Thyroid gland (tissue), 4 donors: ENCODE data around the gene HERC6. TPM values are rescaled to one million over a fixed set of nuclear protein-coding genes. Genes with fewer than 3 reads are reported as not detected.

Experiments
- DNase-seq, 2 donors: peaks; one replicate each; pipeline ENCODE4 v3.0.0-alpha.2; 2019
- H3K27ac ChIP-seq, 3 donors: fragments of 200-600 bp; sonication (generic); 1 replicate in 2 of 3; 2 replicates in 1 of 3; pipeline ENCODE4 v1.5.1; 2016 to 2019; ENCODE audit warnings: mild to moderate bottlenecking in 1 of 3, moderate library complexity in 1 of 3
- H3K27me3 ChIP-seq: fragments of 200-600 bp; sonication (generic); one replicate; pipeline ENCODE4 v1.5.1; 2019
- H3K36me3 ChIP-seq, 2 donors: fragments of 200-600 bp; sonication (generic); one replicate each; pipeline ENCODE4 v1.5.1; 2016 to 2019
- H3K4me1 ChIP-seq, 2 donors: fragments of 200-600 bp; sonication (generic); one replicate each; pipeline ENCODE4 v1.5.1; 2017 to 2019
- H3K4me3 ChIP-seq, 3 donors: fragments of 200-600 bp; sonication (generic); replicated peaks in 1 of 3; 1 replicate in 2 of 3; 2 replicates in 1 of 3; pipeline ENCODE4 v1.5.1; 2016; ENCODE audit warnings: mild to moderate bottlenecking in 1 of 3
- H3K9me3 ChIP-seq: fragments of 200-600 bp; sonication (generic); one replicate; pipeline ENCODE4 v1.5.1; 2017
- CTCF ChIP-seq, 6 experiments: fragments of 200-600 bp in 3 of 6; fragments of 450-650 bp in 3 of 6; sonication (generic) in 3 of 6; IDR thresholded peaks; one replicate each; pipeline ENCODE4 v1.5.1; 2016 to 2019; ENCODE audit warnings: antibody characterized with exemption in 6 of 6, mild to moderate bottlenecking in 2 of 6, inconsistent platforms in 1 of 6, moderate library complexity in 1 of 6
- POLR2A ChIP-seq, 2 donors: fragments of 450-650 bp; IDR thresholded peaks; one replicate each; pipeline ENCODE4 v1.6.1; 2017; ENCODE audit warnings: antibody characterized with exemption in 2 of 2, mild to moderate bottlenecking in 2 of 2, moderate library complexity in 1 of 2
- WGBS, 2 donors: methylation state at CpG; one replicate each; pipeline ENCODE4 v1.1.5; 2017; 5-methylcytosine and 5-hydroxymethylcytosine counted together
- intact Hi-C: fragments of 100-400 bp; cut with DNase I; formaldehyde crosslinking; loops from one replicate; pipeline ENCODE4 v1.15.1; 2023
- total RNA-seq, 4 donors: library from RNA; depleted of rRNA; stranded (reverse); fragments of >200 nt; gene quantifications; one replicate each; pipeline ENCODE4 v1.2.3, GENCODE V29; 2016

Gene HERC6
- total RNA-seq, 4 donors from 2014 or later: 6.7 to 14.0 (median 9.6) TPM

- TF ChIP-seq POLR2A (IDR thresholded peaks at IDR 0.05): no peak
- no peak for TF ChIP-seq CTCF (IDR thresholded peaks at IDR 0.05)
- intact Hi-C loops: loop anchor here (5.0 kb wide), 1 partner anchor 80 kb away; the partner anchor contains the start of gene HERC6
- no peaks in the 10 kb centered on the region for H3K9me3 ChIP-seq
- WGBS, 2 donors: 15 to 25% methylated on average over 20 to 46 of the region's 75 CpGs
- no peaks in the 10 kb centered on the region for H3K27me3 ChIP-seq
- H3K36me3 ChIP-seq: no peaks in the 10 kb centered on the region
- peak; percentile 58 to 66 for DNase-seq
- peak overlapping the region; percentile 61 to 91 (median 88) for H3K27ac ChIP-seq
- peak overlapping the region; percentile 48 to 77 (median 59) for H3K4me3 ChIP-seq
- H3K4me1 ChIP-seq: no peaks in the 10 kb centered on the region
Measured at GRCh38 chr4:88457307-88458103, 78.9 kb downstream of the HERC6 start.

DNA sequence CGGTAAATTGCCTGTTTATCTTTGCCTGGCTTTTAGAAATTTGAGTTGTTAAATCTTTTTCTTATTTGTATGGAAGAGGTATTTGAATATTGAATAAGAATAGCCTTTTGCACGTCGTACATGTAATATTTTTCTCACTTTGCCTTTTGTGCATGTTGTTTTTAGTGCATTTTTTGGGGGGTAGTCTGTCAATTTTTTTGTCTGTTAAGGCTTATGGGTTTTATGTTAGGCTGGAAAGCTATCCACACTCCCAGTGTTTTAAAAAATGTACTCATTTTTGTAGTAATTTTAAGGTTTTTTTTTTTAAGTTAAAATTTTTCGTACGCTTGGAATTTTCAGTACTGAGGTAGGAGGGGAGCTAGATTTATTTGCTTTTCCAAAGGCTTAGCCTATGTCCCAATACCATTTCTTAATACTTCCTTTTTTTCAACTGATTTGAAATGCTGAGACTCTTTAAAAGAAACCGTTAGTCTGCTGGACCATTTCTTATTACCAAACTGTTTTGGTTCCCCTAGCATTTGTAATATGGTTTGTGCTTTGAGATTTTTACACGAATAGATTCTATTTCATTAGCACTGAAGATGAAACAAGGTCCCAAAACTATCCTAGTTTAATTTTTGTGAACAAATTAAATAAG is 79.6 kb downstream of the HERC6 start:
- H3K4me1 ChIP-seq: no peaks in the 10 kb centered on the region
- no peaks in the 10 kb centered on the region for H3K9me3 ChIP-seq
- DNase-seq: no peak
- TF ChIP-seq POLR2A (IDR thresholded peaks at IDR 0.05) (no peak), CTCF (IDR thresholded peaks at IDR 0.05) (no peak)
- peak overlapping the region in 1 of 3 donors; percentile 77 for H3K4me3 ChIP-seq
- no peaks in the 10 kb centered on the region for H3K36me3 ChIP-seq
- peak overlapping the region in 1 of 3 donors; percentile 91 for H3K27ac ChIP-seq
- intact Hi-C loops: loop anchor here (5.0 kb wide), 1 partner anchor 81 kb away; the partner anchor contains the start of gene HERC6
- H3K27me3 ChIP-seq: no peaks in the 10 kb centered on the region
- 71 to 72% methylated on average over 7 of the region's 7 CpGs for WGBS, 2 donors

DNA sequence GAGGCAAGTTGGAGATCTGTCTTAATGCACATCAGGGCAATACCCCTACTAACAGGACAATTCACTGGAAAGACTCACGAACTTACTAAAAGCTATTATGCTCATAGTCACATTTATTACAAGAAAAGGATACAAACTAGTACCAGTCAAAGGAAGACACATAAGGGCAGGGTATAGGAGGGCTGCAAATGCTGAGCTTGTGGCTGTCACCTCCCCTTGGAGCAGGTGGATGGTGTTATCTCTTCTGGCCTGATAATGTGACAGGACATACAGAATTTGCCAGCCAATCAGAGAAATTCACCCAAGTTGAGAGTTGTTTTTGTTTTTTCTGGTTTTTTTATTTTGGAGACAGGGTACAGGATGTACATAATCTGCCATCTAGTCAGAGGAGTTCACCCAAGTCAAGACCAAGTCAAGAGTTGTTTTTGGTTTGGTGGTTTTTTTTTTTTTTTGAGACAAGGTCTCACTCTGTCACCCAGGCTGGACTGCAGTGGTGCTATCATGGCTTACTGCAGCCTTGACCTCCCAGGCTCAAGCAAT is 87.1 kb downstream of the HERC6 start:
- TF ChIP-seq POLR2A (IDR thresholded peaks at IDR 0.05) (no peak), CTCF (IDR thresholded peaks at IDR 0.05) (no peak)
- Histone ChIP-seq H3K4me1 (no peaks in the 10 kb centered on the region), H3K27ac (no peak overlapping the region), H3K36me3 (peaks cover 0 to 8% of the 10 kb centered on the region in 2 donors), H3K9me3 (no peaks in the 10 kb centered on the region), H3K4me3 (no peak overlapping the region), H3K27me3 (no peaks in the 10 kb centered on the region)
- DNase-seq: no peak
- intact Hi-C loops: no loop called here
- WGBS, 2 donors: 87 to 90% methylated on average over 1 of the region's 1 CpG

DNA sequence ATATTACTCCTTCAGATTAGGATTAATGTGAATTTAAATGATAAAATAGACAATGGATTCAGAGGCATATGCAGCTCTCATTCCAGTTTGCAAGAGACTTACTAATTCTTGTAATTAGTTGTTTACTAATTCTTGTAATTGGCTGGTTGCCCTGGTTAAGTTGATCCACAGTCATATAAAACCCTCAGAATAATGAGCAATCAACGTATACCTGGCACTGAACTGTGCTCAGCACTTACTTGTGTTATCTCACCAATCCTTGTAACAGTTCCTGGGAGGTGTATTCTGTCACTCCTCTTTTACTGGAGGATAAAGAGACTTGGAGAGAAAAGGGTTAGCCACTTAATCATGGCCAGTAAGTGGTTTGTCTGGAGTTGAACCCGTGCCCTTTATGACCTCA is 88.7 kb downstream of the HERC6 start:
- Histone ChIP-seq H3K36me3 (peaks cover 0 to 8% of the 10 kb centered on the region in 2 donors), H3K4me1 (no peaks in the 10 kb centered on the region), H3K27ac (no peak overlapping the region), H3K27me3 (no peaks in the 10 kb centered on the region), H3K4me3 (no peak overlapping the region), H3K9me3 (no peaks in the 10 kb centered on the region)
- intact Hi-C loops: no loop called here
- no peak for DNase-seq
- TF ChIP-seq POLR2A (IDR thresholded peaks at IDR 0.05): no peak
- TF ChIP-seq CTCF (IDR thresholded peaks at IDR 0.05): no peak
- WGBS, 2 donors: 72 to 73% methylated on average over 2 of the region's 2 CpGs
